ENCODE results near the gene ALKBH3.

The ALKBH3 gene

DNA sequence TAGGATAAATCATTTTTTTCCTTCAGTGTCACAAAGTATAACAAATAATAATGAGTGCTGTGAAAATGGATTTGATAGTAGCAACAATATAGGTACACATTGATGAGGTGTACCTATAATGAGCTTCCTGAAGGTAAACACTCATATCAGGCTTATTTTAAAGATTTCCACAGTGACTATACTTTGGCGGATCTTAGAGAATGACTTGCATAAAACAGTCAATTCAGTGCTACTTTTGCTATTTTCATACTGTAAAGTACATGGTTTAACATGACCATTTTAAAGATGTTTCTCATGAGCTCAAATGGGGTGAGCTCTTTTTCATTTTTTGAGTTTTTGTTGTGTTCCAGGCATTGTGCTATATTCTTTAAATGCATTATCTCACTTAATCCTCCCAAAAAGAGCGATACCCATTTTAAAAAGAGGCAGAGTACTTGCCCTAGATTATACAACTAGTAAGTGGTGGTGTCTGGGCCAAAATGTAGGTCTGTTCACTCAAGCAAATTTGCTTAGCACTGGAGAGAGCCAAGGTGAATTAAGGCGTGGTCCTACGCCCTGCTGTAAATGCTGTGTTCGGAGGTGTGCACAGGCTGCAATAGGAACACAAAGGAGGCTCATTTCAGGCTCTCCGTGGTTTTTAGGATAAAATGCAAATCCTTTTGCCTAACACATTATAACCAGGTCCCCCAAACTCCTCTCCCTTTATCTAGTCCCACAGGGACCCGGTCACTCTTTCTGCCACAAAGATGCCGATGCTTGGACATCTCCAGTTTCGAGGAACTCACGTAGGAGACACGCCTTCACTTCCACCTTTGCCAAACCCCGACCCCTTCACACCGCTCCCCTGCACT is 617 bp upstream of the ALKBH3 start:
- no peak for DNase-seq (ENCODE audit: low spot score)
- Histone ChIP-seq H3K9me3 (ENCODE audit: severe bottlenecking) (no peaks in the 10 kb centered on the region), H3K4me1 (ENCODE audit: insufficient read depth, poor library complexity, severe bottlenecking) (peaks cover 9% of the 10 kb centered on the region), H3K36me3 (ENCODE audit: low read depth) (peaks cover 28% of the 10 kb centered on the region), H3K27me3 (ENCODE audit: insufficient read depth, poor library complexity, severe bottlenecking) (no peaks in the 10 kb centered on the region), H3K4me3 (ENCODE audit: severe bottlenecking) (peak overlapping the region; percentile 83), H3K27ac (ENCODE audit: poor library complexity, severe bottlenecking) (no peak overlapping the region)
- TF ChIP-seq, protein P1, sequence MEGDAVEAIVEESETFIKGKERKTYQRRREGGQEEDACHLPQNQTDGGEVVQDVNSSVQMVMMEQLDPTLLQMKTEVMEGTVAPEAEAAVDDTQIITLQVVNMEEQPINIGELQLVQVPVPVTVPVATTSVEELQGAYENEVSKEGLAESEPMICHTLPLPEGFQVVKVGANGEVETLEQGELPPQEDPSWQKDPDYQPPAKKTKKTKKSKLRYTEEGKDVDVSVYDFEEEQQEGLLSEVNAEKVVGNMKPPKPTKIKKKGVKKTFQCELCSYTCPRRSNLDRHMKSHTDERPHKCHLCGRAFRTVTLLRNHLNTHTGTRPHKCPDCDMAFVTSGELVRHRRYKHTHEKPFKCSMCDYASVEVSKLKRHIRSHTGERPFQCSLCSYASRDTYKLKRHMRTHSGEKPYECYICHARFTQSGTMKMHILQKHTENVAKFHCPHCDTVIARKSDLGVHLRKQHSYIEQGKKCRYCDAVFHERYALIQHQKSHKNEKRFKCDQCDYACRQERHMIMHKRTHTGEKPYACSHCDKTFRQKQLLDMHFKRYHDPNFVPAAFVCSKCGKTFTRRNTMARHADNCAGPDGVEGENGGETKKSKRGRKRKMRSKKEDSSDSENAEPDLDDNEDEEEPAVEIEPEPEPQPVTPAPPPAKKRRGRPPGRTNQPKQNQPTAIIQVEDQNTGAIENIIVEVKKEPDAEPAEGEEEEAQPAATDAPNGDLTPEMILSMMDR (IDR thresholded peaks at IDR 0.05; ENCODE audit: poor library complexity, severe bottlenecking) = no peak
- no peak for ATAC-seq (ENCODE audit: low read depth)

DNA sequence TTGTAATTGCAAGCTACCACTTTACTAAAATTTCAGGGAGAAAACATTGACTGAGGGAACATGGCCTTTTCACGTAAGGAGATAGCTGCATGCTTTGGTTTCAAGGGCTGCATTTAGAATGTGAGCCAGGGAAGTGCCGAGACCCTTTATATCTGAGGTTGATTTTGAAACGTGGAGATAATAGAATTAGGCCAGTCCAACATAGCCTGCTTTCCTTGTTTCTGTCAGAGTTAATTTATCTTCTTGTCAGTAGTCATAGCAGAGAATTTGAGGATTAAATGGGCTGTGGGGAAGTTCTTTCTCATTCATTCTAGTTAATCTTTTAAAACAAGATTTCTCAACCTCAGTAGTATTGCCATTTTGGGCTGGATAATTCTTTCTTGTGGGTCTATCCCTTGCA is 12.2 kb downstream of the ALKBH3 start:
- TF ChIP-seq, protein P1 (IDR thresholded peaks at IDR 0.05; ENCODE audit: poor library complexity, severe bottlenecking) = no peak
- Histone ChIP-seq H3K27ac (ENCODE audit: poor library complexity, severe bottlenecking) (no peak overlapping the region), H3K4me3 (ENCODE audit: severe bottlenecking) (no peak overlapping the region), H3K36me3 (ENCODE audit: low read depth) (peaks cover 93% of the 10 kb centered on the region), H3K9me3 (ENCODE audit: severe bottlenecking) (no peaks in the 10 kb centered on the region), H3K4me1 (ENCODE audit: insufficient read depth, poor library complexity, severe bottlenecking) (no peaks in the 10 kb centered on the region), H3K27me3 (ENCODE audit: insufficient read depth, poor library complexity, severe bottlenecking) (no peaks in the 10 kb centered on the region)
- DNase-seq (ENCODE audit: low spot score) (no peak), ATAC-seq (ENCODE audit: low read depth) (no peak)

DNA sequence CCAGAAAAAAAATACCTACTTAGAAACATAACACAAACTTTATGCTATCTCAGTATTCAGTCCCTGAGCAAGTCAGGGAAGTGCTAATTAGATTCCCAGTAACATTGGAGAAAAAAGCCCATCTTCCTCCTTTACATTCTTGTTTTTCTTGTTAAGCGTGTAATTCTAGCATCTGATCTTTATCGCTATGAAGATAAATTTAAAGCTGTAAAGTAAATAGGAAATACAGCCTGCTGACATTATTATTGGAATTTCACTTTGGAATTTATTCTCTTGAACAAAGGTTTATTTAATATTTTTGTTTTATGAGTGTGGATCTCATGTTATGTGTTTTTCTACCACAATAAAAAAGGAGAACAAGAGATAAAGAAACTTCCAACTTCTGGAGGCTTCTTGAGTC is 13.9 kb downstream of the ALKBH3 start:
- no peaks in the 10 kb centered on the region for H3K9me3 ChIP-seq (ENCODE audit: severe bottlenecking)
- no peak overlapping the region for H3K27ac ChIP-seq (ENCODE audit: poor library complexity, severe bottlenecking)
- no peaks in the 10 kb centered on the region for H3K4me1 ChIP-seq (ENCODE audit: insufficient read depth, poor library complexity, severe bottlenecking)
- H3K4me3 ChIP-seq (ENCODE audit: severe bottlenecking) = no peak overlapping the region
- DNase-seq (ENCODE audit: low spot score) (no peak), ATAC-seq (ENCODE audit: low read depth) (no peak)
- TF ChIP-seq, protein P1 (IDR thresholded peaks at IDR 0.05; ENCODE audit: poor library complexity, severe bottlenecking) = no peak
- peaks cover 85% of the 10 kb centered on the region for H3K36me3 ChIP-seq (ENCODE audit: low read depth)
- no peaks in the 10 kb centered on the region for H3K27me3 ChIP-seq (ENCODE audit: insufficient read depth, poor library complexity, severe bottlenecking)

DNA sequence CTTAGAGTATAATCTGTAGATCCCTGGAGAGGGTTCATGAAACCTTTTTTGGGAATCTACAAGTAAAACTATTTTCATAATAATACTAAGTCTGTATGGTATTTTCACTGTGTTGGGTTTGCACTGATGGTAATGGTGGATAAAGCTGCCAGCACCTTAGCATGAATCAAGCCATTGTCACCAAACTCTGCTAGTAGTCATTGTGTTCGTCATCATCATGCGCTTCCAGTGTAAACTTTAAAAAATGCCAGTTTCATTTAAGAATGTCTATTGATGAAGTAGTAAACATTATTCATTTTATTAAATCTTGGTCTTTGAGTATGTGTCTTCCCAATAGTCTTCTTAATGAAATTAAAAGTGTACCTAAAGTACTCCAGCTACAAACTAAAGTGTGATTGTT is 15.0 kb downstream of the ALKBH3 start:
- H3K4me1 ChIP-seq (ENCODE audit: insufficient read depth, poor library complexity, severe bottlenecking) = no peaks in the 10 kb centered on the region
- no peak overlapping the region for H3K27ac ChIP-seq (ENCODE audit: poor library complexity, severe bottlenecking)
- DNase-seq (ENCODE audit: low spot score) (no peak), ATAC-seq (ENCODE audit: low read depth) (no peak)
- TF ChIP-seq, protein P1 (IDR thresholded peaks at IDR 0.05; ENCODE audit: poor library complexity, severe bottlenecking) = no peak
- H3K4me3 ChIP-seq (ENCODE audit: severe bottlenecking) = no peak overlapping the region
- no peaks in the 10 kb centered on the region for H3K9me3 ChIP-seq (ENCODE audit: severe bottlenecking)
- H3K36me3 ChIP-seq (ENCODE audit: low read depth) = peaks cover 79% of the 10 kb centered on the region
- no peaks in the 10 kb centered on the region for H3K27me3 ChIP-seq (ENCODE audit: insufficient read depth, poor library complexity, severe bottlenecking)

DNA sequence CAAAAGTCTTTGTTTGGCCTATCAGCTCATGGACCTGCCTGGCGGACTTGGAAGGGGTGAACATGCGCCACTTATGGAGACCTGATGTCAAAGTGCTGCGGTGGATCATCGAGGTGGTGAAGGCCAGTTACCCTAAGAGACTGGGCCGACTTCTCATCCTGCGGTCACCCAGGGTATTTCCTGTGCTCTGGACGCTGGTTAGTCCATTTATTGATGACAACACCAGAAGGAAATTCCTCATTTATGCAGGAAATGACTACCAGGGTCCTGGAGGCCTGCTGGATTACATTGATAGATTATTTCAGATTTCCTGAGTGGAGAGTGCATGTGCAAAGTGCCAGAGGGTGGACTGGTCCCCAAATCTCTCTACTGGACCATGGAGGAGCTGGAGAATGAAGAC is 17.9 kb downstream of the ALKBH3 start:
- no peak for ATAC-seq (ENCODE audit: low read depth)
- H3K36me3 ChIP-seq (ENCODE audit: low read depth) = peaks cover 74% of the 10 kb centered on the region
- TF ChIP-seq, protein P1 (IDR thresholded peaks at IDR 0.05; ENCODE audit: poor library complexity, severe bottlenecking) = no peak
- DNase-seq (ENCODE audit: low spot score) = no peak
- no peaks in the 10 kb centered on the region for H3K9me3 ChIP-seq (ENCODE audit: severe bottlenecking)
- H3K4me1 ChIP-seq (ENCODE audit: insufficient read depth, poor library complexity, severe bottlenecking) = no peaks in the 10 kb centered on the region
- no peak overlapping the region for H3K27ac ChIP-seq (ENCODE audit: poor library complexity, severe bottlenecking)
- no peaks in the 10 kb centered on the region for H3K27me3 ChIP-seq (ENCODE audit: insufficient read depth, poor library complexity, severe bottlenecking)
- no peak overlapping the region for H3K4me3 ChIP-seq (ENCODE audit: severe bottlenecking)

All from RWPE2 (cell line).